B cell (primary cell): ENCODE data around the gene KLHL2. TPM values are rescaled to one million over a fixed set of nuclear protein-coding genes. Genes with fewer than 3 reads are reported as not detected.

Source experiments
- ATAC-seq: fragments of 200-7000 bp; cut with Tn5 transposase; one replicate; pipeline ENCODE4 v1.10.0; 2021; ENCODE audit warnings: low read depth, mild to moderate bottlenecking, moderate number of reproducible peaks, moderate library complexity
- CTCF ChIA-PET: fragments of 350-600 bp; sonication (Branson Sonifier 250); formaldehyde crosslinking; loops from one replicate; lab custom pipeline; 2021; ENCODE audit warnings: antibody characterized with exemption, inconsistent platforms; lab: Charles Lee
- POLR2A ChIA-PET: fragments of 350-600 bp; sonication (Branson Sonifier 250); formaldehyde crosslinking; loops from one replicate; lab custom pipeline; 2021; ENCODE audit warnings: antibody characterized with exemption; lab: Charles Lee
- DNase-seq: peaks from one replicate; pipeline ENCODE4 v3.0.0; 2013
- H2AFZ ChIP-seq: 2 replicates; pipeline ENCODE4 v1.6.1; 2012; ENCODE audit warnings: mild to moderate bottlenecking, low read depth, low read length; ENCODE audit not compliant: insufficient read depth, poor library complexity, severe bottlenecking
- H3K27ac ChIP-seq, 2 donors: 1 replicate in 1 of 2; 2 replicates in 1 of 2; pipeline ENCODE4 v1.5.1; 2012 to 2013; ENCODE audit warnings: low read length in 2 of 2, mild to moderate bottlenecking in 2 of 2, moderate library complexity in 1 of 2
- H3K27me3 ChIP-seq, 4 experiments: fragments of 200-600 bp in 1 of 4; sonication (generic) in 1 of 4; replicated peaks in 1 of 4; 1 replicate in 2 of 4; 2 replicates in 2 of 4; pipeline versions ENCODE4 v1.6.1 to v1.7.0; 2013 to 2016; ENCODE audit warnings: low read length in 3 of 4, mild to moderate bottlenecking in 2 of 4, mixed read lengths in 1 of 4, moderate library complexity in 1 of 4; ENCODE audit not compliant: insufficient read depth in 4 of 4, control insufficient read depth in 3 of 4; ENCODE audit errors: control extremely low read depth in 1 of 4
- H3K36me3 ChIP-seq, 2 experiments: replicated peaks in 1 of 2; 1 replicate in 1 of 2; 2 replicates in 1 of 2; pipeline versions ENCODE4 v1.6.1 to v1.7.1; 2013; ENCODE audit warnings: low read length in 1 of 2; ENCODE audit not compliant: insufficient read depth in 2 of 2, control insufficient read depth in 1 of 2; ENCODE audit errors: control extremely low read depth in 1 of 2, extremely low read depth in 1 of 2
- H3K4me1 ChIP-seq, 2 donors: fragments of 200-600 bp in 1 of 2; sonication (generic) in 1 of 2; 1 replicate in 1 of 2; 2 replicates in 1 of 2; pipeline versions ENCODE4 v1.5.1 to v1.6.1; 2013 to 2017; ENCODE audit warnings: low read length in 2 of 2; ENCODE audit not compliant: control insufficient read depth in 2 of 2, insufficient read depth in 2 of 2
- H3K4me2 ChIP-seq: replicated peaks from 2 replicates; pipeline ENCODE3; 2012; ENCODE audit warnings: mild to moderate bottlenecking, low read depth, low read length; ENCODE audit not compliant: poor library complexity, severe bottlenecking
- H3K4me3 ChIP-seq, 5 experiments: fragments of 200-600 bp in 1 of 5; sonication (generic) in 1 of 5; 1 replicate in 3 of 5; 2 replicates in 2 of 5; pipeline versions ENCODE4 v1.5.1 to v1.7.0; 2011 to 2016; ENCODE audit warnings: low read length in 4 of 5, mild to moderate bottlenecking in 4 of 5, low read depth in 2 of 5, control low read depth in 1 of 5, moderate library complexity in 1 of 5; ENCODE audit not compliant: insufficient read depth in 1 of 5; ENCODE audit errors: control extremely low read depth in 1 of 5, extremely low read depth in 1 of 5
- H3K79me2 ChIP-seq: fragments of 200-600 bp; sonication (generic); one replicate; pipeline ENCODE4 v1.6.0; 2016; ENCODE audit warnings: low read length; ENCODE audit not compliant: control insufficient read depth, insufficient read depth
- H3K9ac ChIP-seq: fragments of 200-600 bp; sonication (generic); 2 replicates; pipeline ENCODE4 v1.6.1; 2017; ENCODE audit warnings: mild to moderate bottlenecking, low read length, moderate library complexity
- H3K9me3 ChIP-seq, 3 donors: one replicate each; pipeline versions ENCODE4 v1.6.1 to v1.7.1; 2013; ENCODE audit warnings: low read length in 2 of 3; ENCODE audit not compliant: control insufficient read depth in 2 of 3, insufficient read depth in 1 of 3; ENCODE audit errors: control extremely low read depth in 1 of 3
- H4K20me1 ChIP-seq: 2 replicates; pipeline ENCODE4 v1.6.0; 2012; ENCODE audit warnings: mild to moderate bottlenecking, low read length; ENCODE audit not compliant: insufficient read depth, control insufficient read depth, poor library complexity, severe bottlenecking
- H3K27ac Mint-ChIP-seq: one replicate; pipeline ENCODE4 v1.8.0; 2021; ENCODE audit warnings: mixed read lengths
- H3K27me3 Mint-ChIP-seq: one replicate; pipeline ENCODE4 v1.8.0; 2021; ENCODE audit warnings: mixed read lengths
- H3K4me1 Mint-ChIP-seq: one replicate; pipeline ENCODE4 v1.8.0; 2021; ENCODE audit warnings: mixed read lengths
- H3K4me3 Mint-ChIP-seq: one replicate; pipeline ENCODE4 v1.8.0; 2021; ENCODE audit warnings: mixed read lengths
- H3K9me3 Mint-ChIP-seq: one replicate; pipeline ENCODE4 v1.8.0; 2022; ENCODE audit warnings: mixed read lengths; ENCODE audit not compliant: insufficient read depth
- CTCF ChIP-seq: fragments of 200-600 bp; IDR thresholded peaks from one replicate; pipeline ENCODE4 v1.8.0; 2022; ENCODE audit warnings: antibody characterized with exemption, mild to moderate bottlenecking
- EZH2 ChIP-seq: IDR thresholded peaks from 2 replicates; pipeline ENCODE4 v1.6.1; 2012; ENCODE audit warnings: borderline replicate concordance, low read depth, mild to moderate bottlenecking, moderate library complexity, low read length; ENCODE audit not compliant: insufficient read depth, poor library complexity, severe bottlenecking
- WGBS: methylation state at CpG from one replicate; pipeline ENCODE4 v1.1.5; 2013; ENCODE audit warnings: missing lambda C conversion rate; ENCODE audit not compliant: insufficient coverage; 5-methylcytosine and 5-hydroxymethylcytosine counted together
- intact Hi-C: fragments of 100-400 bp; cut with micrococcal nuclease; formaldehyde crosslinking; loops from one replicate; pipeline ENCODE4 v1.10.0; 2022
- polyA plus RNA-seq: library from polyadenylated mRNA; depleted of rRNA; stranded (reverse); fragments of >200 nt; gene quantifications from 2 replicates; pipeline ENCODE4 v1.2.3, GENCODE V29; 2012
- total RNA-seq, 2 donors: library from RNA; stranded (reverse); fragments of 120-200 nt in 1 of 2; gene quantifications; 1 replicate in 1 of 2; 2 replicates in 1 of 2; pipeline versions ENCODE4 v1.2.3 to v1.2.4, GENCODE V29; 2013 to 2022

The KLHL2 gene
- total and polyA plus RNA-seq, 2 donors (not counting 1 experiment from before 2014, with no cell fraction given): 7.8 to 77.5 TPM

GRCh38 chr4:165204462-165204830 is 2.9 kb upstream of the KLHL2 start:
- no peaks in the 10 kb centered on the region for H3K36me3 ChIP-seq
- H3K4me2 ChIP-seq: no peak overlapping the region
- ChIA-PET POLR2A (no interaction called here), CTCF (interaction anchor here (0.9 to 2.0 kb wide), 2 partner anchors 73 to 92 kb away, joined by 3 to 8 read pairs; partner anchors contain the start of gene TMEM192)
- H3K4me3 ChIP-seq: no peak overlapping the region
- DNase-seq: no peak
- peaks cover 22 to 26% of the 10 kb centered on the region in 2 donors for H3K4me1 ChIP-seq
- H4K20me1 ChIP-seq: no peaks in the 10 kb centered on the region
- peaks cover 38% of the 10 kb centered on the region for H3K4me1 Mint-ChIP-seq
- no peak overlapping the region for H3K27ac Mint-ChIP-seq
- H2AFZ ChIP-seq: no peak overlapping the region
- no peak overlapping the region for H3K9ac ChIP-seq
- no peaks in the 10 kb centered on the region for H3K27me3 ChIP-seq
- no peak overlapping the region for H3K27ac ChIP-seq
- no CpG with 5 or more reads among the region's 3 CpGs for WGBS
- peaks cover 43% of the 10 kb centered on the region for H3K79me2 ChIP-seq
- H3K4me3 Mint-ChIP-seq: peak overlapping the region; percentile 12
- TF ChIP-seq CTCF: no peak
- TF ChIP-seq EZH2: no peak
- no peaks in the 10 kb centered on the region for H3K27me3 Mint-ChIP-seq
- no peak for ATAC-seq
- intact Hi-C loops: no loop called here
- H3K9me3 ChIP-seq: no peaks in the 10 kb centered on the region
- no peaks in the 10 kb centered on the region for H3K9me3 Mint-ChIP-seq

- TF ChIP-seq EZH2: no peak
- Mint-ChIP-seq H3K27me3 (no peaks in the 10 kb centered on the region), H3K4me1 (peaks cover 59% of the 10 kb centered on the region), H3K4me3 (peak overlapping the region; percentile 95), H3K9me3 (no peaks in the 10 kb centered on the region), H3K27ac (peak overlapping the region; percentile 93)
- Histone ChIP-seq H3K4me1 (peaks cover 36% of the 10 kb centered on the region in 2 donors), H3K4me3 (peak overlapping the region; percentile 73 to 85 (median 80)), H3K27me3 (no peaks in the 10 kb centered on the region), H2AFZ (peak overlapping the region; percentile 95), H3K36me3 (no peaks in the 10 kb centered on the region), H3K9ac (peak overlapping the region; percentile 79), H3K27ac (peak overlapping the region; percentile 57 to 73), H3K9me3 (no peaks in the 10 kb centered on the region), H3K4me2 (peak overlapping the region; percentile 86), H3K79me2 (peaks cover 61% of the 10 kb centered on the region), H4K20me1 (peaks cover 5% of the 10 kb centered on the region)
- intact Hi-C loops: loop anchor here (1.0 to 5.0 kb wide), 4 partner anchors 50 to 120 kb away; partner anchors contain the start of genes MSMO1 and TMEM192
- DNase-seq: no peak
- ChIA-PET CTCF (interaction anchor here (0.6 kb wide), 1 partner anchor 56 kb away, joined by 3 read pairs; no protein-coding TSS in a partner anchor), POLR2A (interaction anchor here (1.3 kb wide), 1 partner anchor 120 kb away, joined by 3 read pairs; the partner anchor contains the start of gene MSMO1)
- under 1% methylated on average over 28 of the region's 28 CpGs for WGBS
- ATAC-seq: peak; percentile 1
These were observed 338 bp upstream of the KLHL2 start for GRCh38 chr4:165207016-165207430.
